Prostate gland (tissue), 2 donors: ENCODE measurements around the gene FAM149B1.

Experiments used
- CTCF ChIP-seq, 4 experiments: fragments of 200-600 bp in 2 of 4; fragments of 450-650 bp in 2 of 4; sonication (generic) in 2 of 4; IDR thresholded peaks; 1 replicate in 3 of 4; 2 replicates in 1 of 4; pipeline ENCODE4 v1.5.1; 2016 to 2019; ENCODE audit warnings: antibody characterized with exemption in 4 of 4, mild to moderate bottlenecking in 2 of 4, moderate library complexity in 2 of 4
- POLR2A ChIP-seq: fragments of 450-650 bp; IDR thresholded peaks from one replicate; pipeline ENCODE4 v1.6.1; 2016; ENCODE audit warnings: antibody characterized with exemption, mild to moderate bottlenecking
- POLR2AphosphoS5 ChIP-seq: sonication (generic); formaldehyde crosslinking; IDR thresholded peaks from one replicate; pipeline ENCODE4 v1.6.1; 2017; ENCODE audit warnings: antibody characterized with exemption

- no peak for TF ChIP-seq CTCF (IDR thresholded peaks at IDR 0.05)
- TF ChIP-seq POLR2A = no peak
- no peak for TF ChIP-seq POLR2AphosphoS5
These were observed 38.5 kb downstream of the FAM149B1 start for GRCh38 chr10:73206385-73206784.
